Activated naive CD4-positive, alpha-beta T cell treated with anti-CD3 and anti-CD28 coated beads for 36 hours (primary cell): ENCODE data around the gene OTUB1. TPM values are rescaled to one million over a fixed set of nuclear protein-coding genes. Genes with fewer than 3 reads are reported as not detected.

Source experiments
- CTCF ChIA-PET: fragments of 350-600 bp; sonication (Branson Sonifier 250); formaldehyde crosslinking; loops from one replicate; lab custom pipeline; 2021; ENCODE audit warnings: antibody characterized with exemption; lab: Charles Lee
- DNase-seq: peaks from one replicate; pipeline ENCODE4 v3.0.0-alpha.2; 2020
- H3K27ac Mint-ChIP-seq: one replicate; pipeline ENCODE4 v1.8.0; 2021; ENCODE audit warnings: mild to moderate bottlenecking, mixed read lengths
- H3K27me3 Mint-ChIP-seq: one replicate; pipeline ENCODE4 v1.8.0; 2021; ENCODE audit warnings: low read depth, mixed read lengths
- H3K36me3 Mint-ChIP-seq: one replicate; pipeline ENCODE4 v1.8.0; 2021; ENCODE audit warnings: low read depth, mixed read lengths
- H3K4me1 Mint-ChIP-seq: one replicate; pipeline ENCODE4 v1.8.0; 2021; ENCODE audit warnings: low read depth, mixed read lengths
- H3K4me3 Mint-ChIP-seq: one replicate; pipeline ENCODE4 v1.8.0; 2021; ENCODE audit warnings: mild to moderate bottlenecking, moderate library complexity, mixed read lengths
- H3K9me3 Mint-ChIP-seq: one replicate; pipeline ENCODE4 v1.8.0; 2021; ENCODE audit warnings: mixed read lengths
- intact Hi-C: fragments of 100-400 bp; cut with micrococcal nuclease; formaldehyde crosslinking; loops from one replicate; pipeline ENCODE4 v1.15.1; 2023
- total RNA-seq, 2 experiments: library from RNA; stranded (reverse); gene quantifications; one replicate each; pipeline ENCODE4 v1.2.3, GENCODE V29; 2021

Gene OTUB1
- total RNA-seq, 2 experiments from 2014 or later, result 61.9 to 63.0 TPM

GRCh38 chr11:64000740-64001483 lies 14.7 kb downstream of the OTUB1 start:
- peaks cover 6% of the 10 kb centered on the region for H3K27me3 Mint-ChIP-seq
- intact Hi-C loops, result loop anchor here (1.0 to 2.0 kb wide), 3 partner anchors 147 to 300 kb away; partner anchors contain the start of gene CATSPERZ
- CTCF ChIA-PET, result interaction anchor here (0.7 to 5.4 kb wide), 17 partner anchors 8 to 234 kb away, joined by 3 to 96 read pairs (median 5); no protein-coding TSS in a partner anchor
- DNase-seq, result no peak
- no peaks in the 10 kb centered on the region for H3K9me3 Mint-ChIP-seq
- no peak overlapping the region for H3K27ac Mint-ChIP-seq
- H3K4me3 Mint-ChIP-seq, result no peak overlapping the region
- peaks cover 7% of the 10 kb centered on the region for H3K36me3 Mint-ChIP-seq
- H3K4me1 Mint-ChIP-seq, result peaks cover 5% of the 10 kb centered on the region

DNA sequence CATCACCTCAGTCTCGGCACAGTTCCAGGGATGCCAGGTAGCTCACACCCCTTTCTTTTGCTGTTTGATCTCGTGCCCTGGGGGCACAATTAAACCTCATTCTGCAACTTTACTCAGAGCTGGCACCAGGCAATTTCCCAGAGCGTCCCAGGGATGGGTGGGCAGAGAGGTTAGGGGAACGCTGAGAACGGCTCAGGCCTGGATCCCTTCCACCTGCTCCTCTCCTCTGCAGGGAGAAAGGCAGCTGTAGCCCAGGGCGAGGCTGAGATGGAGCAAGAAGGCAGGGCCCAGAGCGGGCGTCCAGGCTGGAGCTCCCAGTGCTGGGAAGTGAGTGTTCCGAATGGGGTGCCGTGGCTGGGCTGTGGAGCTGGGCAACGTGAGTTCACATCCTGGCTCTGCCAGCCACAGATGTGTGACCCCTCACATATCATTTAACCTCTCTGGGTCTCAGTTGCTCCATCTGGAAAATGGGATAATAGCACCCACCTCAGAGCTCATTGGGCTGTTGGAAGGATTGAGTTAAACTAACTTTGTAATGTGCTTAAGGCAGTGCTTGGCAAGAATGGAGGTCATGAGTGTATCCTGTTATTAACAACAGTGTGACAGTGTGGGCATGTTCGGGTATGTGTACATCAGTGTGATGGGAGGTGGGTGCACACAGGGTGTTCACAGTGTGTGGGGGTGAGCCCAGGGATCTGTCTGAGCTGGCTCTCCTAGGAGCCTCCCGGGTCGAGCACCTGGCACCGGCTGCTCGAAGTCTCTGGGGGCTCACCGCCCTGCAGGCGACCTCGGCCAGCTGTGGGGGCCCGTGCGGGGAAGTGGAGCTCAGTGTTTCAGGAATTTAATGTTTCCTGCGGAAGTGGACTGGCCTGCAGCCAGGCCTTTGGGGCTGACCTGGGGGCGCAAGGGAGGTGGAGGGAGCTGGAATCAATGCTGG lies 15.5 kb downstream of the OTUB1 start:
- no peak overlapping the region for H3K27ac Mint-ChIP-seq
- H3K4me3 Mint-ChIP-seq, result no peak overlapping the region
- peaks cover 5% of the 10 kb centered on the region for H3K4me1 Mint-ChIP-seq

DNA sequence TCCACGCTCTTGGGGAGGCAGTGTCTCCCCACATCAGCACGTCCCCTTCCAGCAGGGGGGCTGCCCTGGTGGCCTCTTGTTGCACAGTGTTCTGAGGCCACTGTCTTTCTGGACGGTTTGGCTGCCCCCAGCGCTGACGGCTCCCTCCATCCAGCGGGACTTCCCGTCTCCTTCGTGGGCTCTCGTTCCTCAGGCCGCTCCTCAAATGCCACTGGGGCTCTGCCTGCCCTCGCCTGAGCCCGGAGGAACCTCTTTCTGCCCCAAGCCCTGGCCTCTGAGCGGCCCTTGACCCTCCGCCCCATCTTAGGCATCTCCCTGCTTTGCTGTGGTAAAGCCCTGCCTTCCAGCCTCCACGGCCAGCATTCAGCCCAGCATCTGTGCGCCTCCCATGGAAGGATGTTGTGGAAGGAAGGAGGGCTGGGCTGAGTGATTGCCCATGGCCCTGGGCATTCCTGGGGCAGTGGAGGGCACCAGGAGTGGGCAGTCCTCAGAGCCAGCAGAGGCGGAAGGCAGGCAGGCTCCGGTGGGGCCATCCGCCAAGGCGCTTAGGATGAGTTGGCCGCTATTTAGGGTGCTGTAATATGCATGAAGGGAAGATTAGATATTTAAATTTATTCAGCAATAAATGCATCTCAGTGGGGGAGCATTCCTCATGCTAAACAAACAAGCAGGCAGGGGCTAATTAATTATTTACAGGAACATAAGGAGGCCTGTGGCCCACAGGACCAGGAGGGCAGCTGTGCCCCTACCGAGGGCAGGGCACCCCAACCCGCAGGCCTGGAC lies 17.8 kb downstream of the OTUB1 start:
- H3K4me1 Mint-ChIP-seq, result peaks cover 16% of the 10 kb centered on the region
- no peaks in the 10 kb centered on the region for H3K36me3 Mint-ChIP-seq
- no peak overlapping the region for H3K4me3 Mint-ChIP-seq
- intact Hi-C loops, result no loop called here
- no peak overlapping the region for H3K27ac Mint-ChIP-seq
- DNase-seq, result no peak
- CTCF ChIA-PET, result interaction anchor here (5.4 kb wide), 1 partner anchor 146 kb away, joined by 96 read pairs; no protein-coding TSS in a partner anchor
- H3K27me3 Mint-ChIP-seq, result peaks cover 32% of the 10 kb centered on the region
- H3K9me3 Mint-ChIP-seq, result no peaks in the 10 kb centered on the region

More for the DNA sequence above, 15.5 kb downstream of the OTUB1 start:
- peaks cover 12% of the 10 kb centered on the region for H3K27me3 Mint-ChIP-seq
- peaks cover 7% of the 10 kb centered on the region for H3K36me3 Mint-ChIP-seq
- no peak for DNase-seq
- CTCF ChIA-PET, result interaction anchor here (0.6 to 5.4 kb wide), 8 partner anchors 23 to 194 kb away, joined by 3 to 96 read pairs (median 6); no protein-coding TSS in a partner anchor
- no peaks in the 10 kb centered on the region for H3K9me3 Mint-ChIP-seq
- intact Hi-C loops, result loop anchor here (2.0 kb wide), 1 partner anchor 299 kb away; the partner anchor contains the start of gene CATSPERZ

DNA sequence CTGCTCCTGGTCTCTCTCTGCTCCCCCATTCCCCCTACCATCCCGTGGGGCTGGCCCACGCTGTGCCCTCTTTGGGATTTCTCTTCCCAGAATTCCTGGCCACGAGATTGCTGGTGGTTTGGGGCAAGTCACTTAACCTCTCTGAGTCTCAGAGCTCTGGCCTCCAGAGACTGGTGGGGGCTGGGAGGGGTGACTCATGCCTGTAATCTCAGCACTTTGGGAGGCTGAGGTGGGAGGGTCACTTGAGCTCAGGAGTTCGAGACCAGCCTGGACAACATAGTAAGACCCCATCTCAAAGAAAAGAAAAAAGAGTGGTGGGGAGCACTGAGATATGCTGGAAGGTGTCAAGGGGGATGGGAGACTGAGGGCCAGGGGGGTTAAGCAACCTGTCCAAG lies 18.3 kb downstream of the OTUB1 start:
- no peaks in the 10 kb centered on the region for H3K9me3 Mint-ChIP-seq
- no peak overlapping the region for H3K4me3 Mint-ChIP-seq
- peaks cover 16% of the 10 kb centered on the region for H3K4me1 Mint-ChIP-seq
- peaks cover 33% of the 10 kb centered on the region for H3K27me3 Mint-ChIP-seq
- CTCF ChIA-PET, result no interaction called here
- no peak overlapping the region for H3K27ac Mint-ChIP-seq
- no peaks in the 10 kb centered on the region for H3K36me3 Mint-ChIP-seq
- no peak for DNase-seq
- intact Hi-C loops, result no loop called here

DNA sequence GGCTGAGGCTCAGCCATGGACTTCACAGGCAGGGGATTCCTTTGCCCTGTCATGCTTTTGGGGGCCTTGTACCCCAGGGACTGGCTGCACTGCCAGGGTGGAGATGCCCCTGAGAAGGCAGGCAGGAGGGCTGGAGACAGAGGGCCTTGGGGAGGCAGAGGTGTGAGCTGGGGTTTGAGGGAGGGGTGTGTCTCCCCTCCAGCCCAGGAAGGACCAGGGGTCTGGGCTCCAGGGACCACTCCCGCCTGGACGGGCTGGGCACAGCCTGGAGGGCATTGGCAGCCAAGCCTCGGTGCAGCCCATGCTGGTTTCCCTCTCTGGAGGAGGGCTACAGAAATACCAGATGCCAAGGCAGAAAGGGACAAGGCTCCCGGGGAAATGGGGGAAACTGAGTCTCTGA lies 19.5 kb downstream of the OTUB1 start:
- Mint-ChIP-seq H3K9me3 (peaks cover 7% of the 10 kb centered on the region), H3K4me1 (peaks cover 15% of the 10 kb centered on the region), H3K4me3 (no peak overlapping the region), H3K27ac (no peak overlapping the region), H3K27me3 (peaks cover 33% of the 10 kb centered on the region), H3K36me3 (peaks cover 1% of the 10 kb centered on the region)
- no peak for DNase-seq
- intact Hi-C loops, result no loop called here
- CTCF ChIA-PET, result no interaction called here

- peaks cover 9% of the 10 kb centered on the region for H3K9me3 Mint-ChIP-seq
- no peak overlapping the region for H3K27ac Mint-ChIP-seq
- H3K27me3 Mint-ChIP-seq, result peaks cover 31% of the 10 kb centered on the region
- CTCF ChIA-PET, result no interaction called here
- DNase-seq, result no peak
- H3K4me3 Mint-ChIP-seq, result no peak overlapping the region
- peaks cover 4% of the 10 kb centered on the region for H3K36me3 Mint-ChIP-seq
- H3K4me1 Mint-ChIP-seq, result peaks cover 13% of the 10 kb centered on the region
- intact Hi-C loops, result no loop called here
These were observed 20.2 kb downstream of the OTUB1 start for GRCh38 chr11:64006398-64006797.

- peaks cover 13% of the 10 kb centered on the region for H3K4me1 Mint-ChIP-seq
- peaks cover 4% of the 10 kb centered on the region for H3K36me3 Mint-ChIP-seq
- no peak overlapping the region for H3K27ac Mint-ChIP-seq
- CTCF ChIA-PET, result no interaction called here
- DNase-seq, result no peak
- H3K4me3 Mint-ChIP-seq, result no peak overlapping the region
- peaks cover 30% of the 10 kb centered on the region for H3K27me3 Mint-ChIP-seq
- peaks cover 9% of the 10 kb centered on the region for H3K9me3 Mint-ChIP-seq
- intact Hi-C loops, result no loop called here
These were observed 21.0 kb downstream of the OTUB1 start for GRCh38 chr11:64007160-64007628.

DNA sequence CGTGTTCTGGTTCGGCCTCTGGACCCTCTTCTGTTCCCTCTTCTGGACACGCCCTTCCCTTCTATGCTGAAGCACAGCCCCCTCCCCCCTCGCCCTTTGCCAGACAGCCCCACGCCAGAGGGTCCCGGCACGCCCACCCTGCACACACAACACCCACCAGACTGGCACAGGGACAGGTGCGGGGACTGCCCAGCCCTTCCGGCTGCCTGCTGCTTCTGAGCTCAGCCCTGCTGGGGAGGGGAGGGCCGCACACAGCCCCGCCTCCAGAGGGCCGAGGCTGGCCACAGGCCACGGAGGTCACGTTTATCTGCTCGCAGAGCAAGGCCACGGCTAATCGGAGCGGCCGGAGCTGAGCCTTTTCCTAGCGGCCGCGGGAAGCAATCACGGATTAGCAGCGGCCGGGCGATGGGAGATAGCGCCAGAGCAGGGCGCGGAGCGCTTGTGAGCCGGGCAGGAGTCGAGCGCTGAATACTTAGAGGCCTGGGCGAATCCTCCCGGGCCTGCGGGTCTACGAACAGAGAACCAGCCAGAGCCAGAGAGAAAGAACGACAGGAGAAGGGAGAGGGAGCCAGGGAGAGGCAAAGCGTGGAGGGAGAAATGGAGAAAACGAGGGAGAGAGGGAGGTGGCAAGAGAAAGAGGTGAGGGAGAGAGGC lies 21.5 kb downstream of the OTUB1 start:
- CTCF ChIA-PET, result no interaction called here
- Mint-ChIP-seq H3K36me3 (peaks cover 4% of the 10 kb centered on the region), H3K27me3 (peaks cover 30% of the 10 kb centered on the region), H3K27ac (no peak overlapping the region), H3K4me1 (peaks cover 13% of the 10 kb centered on the region), H3K4me3 (no peak overlapping the region), H3K9me3 (peaks cover 9% of the 10 kb centered on the region)
- intact Hi-C loops, result no loop called here
- no peak for DNase-seq

DNA sequence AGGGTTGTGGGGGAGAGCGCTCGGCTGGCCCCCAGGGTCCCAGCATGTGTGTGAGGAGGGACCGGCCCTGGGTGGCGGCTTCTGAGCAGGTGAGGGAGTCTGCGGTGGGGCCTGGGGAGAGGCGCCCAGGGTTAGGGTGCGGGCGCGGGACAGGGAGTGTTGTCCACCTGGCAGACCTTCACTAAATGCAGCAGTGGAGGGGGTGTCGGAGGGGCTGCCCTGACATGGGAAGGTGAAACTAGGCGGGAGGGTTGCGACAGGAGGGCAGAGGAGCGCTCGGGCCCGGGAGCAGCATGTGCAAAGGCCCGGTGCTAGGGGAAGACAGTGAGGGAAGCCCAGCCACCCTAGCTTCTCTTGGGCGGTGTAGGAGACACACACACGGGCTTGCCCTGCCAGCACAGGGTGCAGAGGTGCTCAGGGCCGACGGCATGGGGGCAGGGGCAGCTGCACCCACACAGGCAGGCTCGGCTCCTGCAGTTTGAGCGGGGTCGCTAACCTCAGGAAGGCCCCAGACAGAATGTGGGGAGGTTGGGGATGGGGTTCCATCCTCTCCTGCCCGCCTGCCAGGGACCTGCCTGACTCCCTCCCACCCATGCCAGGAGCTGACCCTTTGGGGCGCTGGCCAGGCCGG lies 22.2 kb downstream of the OTUB1 start:
- Mint-ChIP-seq H3K4me1 (peaks cover 13% of the 10 kb centered on the region), H3K4me3 (no peak overlapping the region), H3K27me3 (peaks cover 30% of the 10 kb centered on the region), H3K9me3 (peaks cover 9% of the 10 kb centered on the region), H3K27ac (no peak overlapping the region), H3K36me3 (peaks cover 4% of the 10 kb centered on the region)
- CTCF ChIA-PET, result interaction anchor here (0.8 kb wide), 1 partner anchor 8 kb away, joined by 3 read pairs; no protein-coding TSS in a partner anchor
- intact Hi-C loops, result no loop called here
- DNase-seq, result no peak

- peaks cover 4% of the 10 kb centered on the region for H3K36me3 Mint-ChIP-seq
- H3K4me3 Mint-ChIP-seq, result no peak overlapping the region
These were observed 22.8 kb downstream of the OTUB1 start for GRCh38 chr11:64008914-64009633.

More at GRCh38 chr11:64008914-64009633, 22.8 kb downstream of the OTUB1 start:
- CTCF ChIA-PET, result interaction anchor here (0.8 kb wide), 1 partner anchor 9 kb away, joined by 3 read pairs; no protein-coding TSS in a partner anchor
- Mint-ChIP-seq H3K4me1 (peaks cover 13% of the 10 kb centered on the region), H3K27ac (no peak overlapping the region), H3K9me3 (peaks cover 9% of the 10 kb centered on the region), H3K27me3 (peaks cover 30% of the 10 kb centered on the region)
- intact Hi-C loops, result no loop called here
- DNase-seq, result no peak
